Measurements from ENCODE around the gene PCDHGB5.
A peak's percentile ranks its signal among the peaks of the same experiment; 100 is the strongest.
"Not testable (repeated sequence)": the region's sequence is repeated elsewhere in the genome, so short reads cannot be mapped to it uniquely, and the experiment has no call there.

The PCDHGB5 gene

GRCh38 chr5:141409598-141410306 lies 12.0 kb downstream of the PCDHGB5 start:
- no peak for FAIRE-seq

GRCh38 chr5:141411575-141411974 lies 13.8 kb downstream of the PCDHGB5 start:
- DNase-seq (ENCODE audit: insufficient read length, low spot score) (no peak), FAIRE-seq (no peak)

More at GRCh38 chr5:141409598-141410306, 12.0 kb downstream of the PCDHGB5 start:
- DNase-seq (ENCODE audit: insufficient read length, low spot score): no peak

GRCh38 chr5:141412854-141413539 lies 15.2 kb downstream of the PCDHGB5 start, which contains the start of gene PCDHGA10:
Gene PCDHGA10 (plus strand): TSS chr5:141412987. CDS start chr5:141413176, 189 bp downstream.
- DNase-seq (ENCODE audit: insufficient read length, low spot score) (peak; percentile 48), FAIRE-seq (no peak)

DNA sequence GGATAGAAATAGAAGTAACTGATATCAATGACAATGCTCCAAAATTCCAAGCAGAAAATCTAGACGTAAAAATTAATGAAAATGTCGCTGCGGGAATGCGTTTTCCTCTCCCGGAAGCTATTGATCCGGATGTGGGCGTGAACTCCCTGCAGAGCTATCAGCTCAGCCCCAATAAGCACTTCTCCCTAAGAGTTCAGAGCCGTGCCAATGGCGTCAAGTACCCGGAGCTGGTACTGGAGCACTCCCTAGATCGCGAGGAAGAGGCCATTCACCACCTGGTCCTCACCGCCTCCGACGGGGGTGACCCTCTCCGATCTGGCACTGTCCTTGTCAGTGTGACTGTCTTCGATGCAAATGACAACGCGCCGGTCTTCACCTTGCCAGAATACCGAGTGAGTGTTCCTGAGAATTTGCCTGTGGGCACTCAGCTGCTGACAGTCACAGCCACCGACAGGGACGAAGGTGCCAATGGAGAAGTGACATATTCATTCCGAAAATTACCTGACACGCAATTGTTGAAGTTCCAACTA lies 15.9 kb downstream of the PCDHGB5 start:
- DNase-seq (ENCODE audit: insufficient read length, low spot score): no peak
- FAIRE-seq: no peak

- DNase-seq (ENCODE audit: insufficient read length, low spot score); FAIRE-seq: not testable (repeated sequence)
Measured at GRCh38 chr5:141414548-141415274, 17.0 kb downstream of the PCDHGB5 start.

DNA sequence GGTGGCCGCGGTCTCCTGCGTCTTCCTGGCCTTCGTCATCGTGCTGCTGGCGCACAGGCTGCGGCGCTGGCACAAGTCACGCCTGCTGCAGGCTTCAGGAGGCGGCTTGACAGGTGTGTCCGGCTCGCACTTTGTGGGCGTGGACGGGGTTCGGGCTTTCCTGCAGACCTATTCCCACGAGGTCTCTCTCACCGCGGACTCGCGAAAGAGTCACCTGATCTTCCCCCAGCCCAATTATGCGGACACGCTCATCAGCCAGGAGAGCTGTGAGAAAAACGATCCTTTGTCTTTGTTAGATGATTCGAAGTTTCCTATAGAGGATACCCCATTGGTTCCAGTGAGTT lies 17.5 kb downstream of the PCDHGB5 start:
- DNase-seq (ENCODE audit: insufficient read length, low spot score); FAIRE-seq: not testable (repeated sequence)

- not testable (repeated sequence) for DNase-seq (ENCODE audit: insufficient read length, low spot score)
Measured at GRCh38 chr5:141417494-141418172, 19.9 kb downstream of the PCDHGB5 start, which contains the start of gene PCDHGB7. Gene PCDHGB7 (plus strand): TSS chr5:141417677. CDS start chr5:141417860, 183 bp downstream.

DNA sequence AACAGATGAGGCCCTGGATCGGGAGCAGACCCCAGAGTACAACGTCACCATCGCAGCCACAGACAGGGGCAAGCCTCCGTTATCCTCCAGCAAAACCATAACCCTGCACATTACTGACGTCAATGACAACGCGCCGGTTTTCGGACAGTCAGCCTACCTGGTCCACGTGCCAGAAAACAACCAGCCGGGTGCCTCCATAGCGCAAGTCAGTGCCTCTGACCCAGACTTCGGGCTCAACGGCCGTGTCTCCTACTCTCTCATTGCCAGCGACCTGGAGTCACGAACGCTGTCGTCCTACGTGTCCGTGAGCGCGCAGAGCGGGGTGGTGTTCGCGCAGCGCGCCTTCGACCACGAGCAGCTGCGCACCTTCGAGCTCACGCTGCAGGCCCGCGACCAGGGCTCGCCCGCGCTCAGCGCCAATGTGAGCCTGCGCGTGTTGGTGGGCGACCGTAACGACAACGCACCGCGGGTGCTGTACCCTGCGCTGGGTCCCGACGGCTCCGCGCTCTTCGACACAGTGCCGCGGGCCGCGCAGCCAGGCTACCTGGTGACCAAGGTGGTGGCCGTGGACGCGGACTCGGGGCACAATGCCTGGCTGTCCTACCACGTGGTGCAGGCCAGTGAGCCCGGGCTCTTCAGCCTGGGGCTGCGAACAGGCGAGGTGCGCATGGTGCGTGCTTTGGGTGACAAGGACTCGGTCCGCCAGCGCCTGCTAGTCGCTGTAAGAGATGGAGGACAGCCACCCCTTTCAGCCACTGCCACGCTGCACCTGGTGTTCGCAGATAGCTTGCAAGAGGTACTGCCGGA lies 21.5 kb downstream of the PCDHGB5 start:
- DNase-seq (ENCODE audit: insufficient read length, low spot score) (no peak), FAIRE-seq (no peak)

More at GRCh38 chr5:141417494-141418172, 19.9 kb downstream of the PCDHGB5 start, which contains the start of gene PCDHGB7:
- not testable (repeated sequence) for FAIRE-seq

- no peak for FAIRE-seq
- no peak for DNase-seq (ENCODE audit: insufficient read length, low spot score)
Measured at GRCh38 chr5:141420855-141421488, 23.2 kb downstream of the PCDHGB5 start, which contains the start of gene PCDHGA11. Gene PCDHGA11 (plus strand): TSS chr5:141421051. CDS start chr5:141421228, 177 bp downstream.

DNA sequence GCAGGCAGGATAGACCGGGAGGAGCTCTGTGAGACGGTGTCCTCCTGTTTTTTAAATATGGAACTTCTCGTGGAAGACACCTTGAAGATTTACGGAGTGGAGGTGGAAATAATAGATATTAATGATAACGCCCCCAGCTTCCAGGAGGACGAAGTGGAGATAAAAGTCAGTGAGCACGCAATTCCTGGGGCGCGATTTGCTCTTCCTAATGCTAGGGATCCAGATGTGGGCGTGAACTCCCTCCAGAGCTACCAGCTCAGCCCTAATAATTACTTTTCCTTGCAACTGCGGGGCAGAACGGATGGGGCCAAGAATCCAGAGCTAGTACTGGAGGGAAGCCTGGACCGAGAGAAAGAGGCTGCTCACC lies 23.7 kb downstream of the PCDHGB5 start:
- DNase-seq (ENCODE audit: insufficient read length, low spot score): no peak
- FAIRE-seq: no peak

DNA sequence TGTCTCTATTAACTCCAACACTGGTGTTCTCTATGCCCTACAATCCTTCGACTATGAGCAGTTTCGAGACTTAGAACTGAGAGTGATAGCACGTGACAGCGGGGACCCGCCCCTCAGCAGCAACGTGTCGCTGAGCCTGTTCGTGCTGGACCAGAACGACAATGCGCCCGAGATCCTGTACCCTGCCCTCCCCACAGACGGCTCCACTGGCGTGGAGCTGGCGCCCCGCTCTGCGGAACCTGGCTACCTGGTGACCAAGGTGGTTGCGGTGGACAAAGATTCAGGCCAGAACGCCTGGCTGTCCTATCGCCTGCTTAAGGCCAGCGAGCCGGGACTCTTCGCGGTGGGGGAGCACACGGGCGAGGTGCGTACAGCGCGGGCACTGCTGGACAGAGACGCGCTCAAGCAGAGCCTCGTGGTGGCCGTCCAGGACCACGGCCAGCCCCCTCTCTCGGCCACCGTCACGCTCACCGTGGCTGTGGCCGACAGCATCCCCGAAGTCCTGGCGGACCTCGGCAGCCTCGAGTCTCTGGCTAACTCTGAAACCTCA lies 25.1 kb downstream of the PCDHGB5 start:
- FAIRE-seq: no peak
- DNase-seq (ENCODE audit: insufficient read length, low spot score): no peak

- no peak for FAIRE-seq
- no peak for DNase-seq (ENCODE audit: insufficient read length, low spot score)
Measured at GRCh38 chr5:141427783-141428426, 30.2 kb downstream of the PCDHGB5 start.

DNA sequence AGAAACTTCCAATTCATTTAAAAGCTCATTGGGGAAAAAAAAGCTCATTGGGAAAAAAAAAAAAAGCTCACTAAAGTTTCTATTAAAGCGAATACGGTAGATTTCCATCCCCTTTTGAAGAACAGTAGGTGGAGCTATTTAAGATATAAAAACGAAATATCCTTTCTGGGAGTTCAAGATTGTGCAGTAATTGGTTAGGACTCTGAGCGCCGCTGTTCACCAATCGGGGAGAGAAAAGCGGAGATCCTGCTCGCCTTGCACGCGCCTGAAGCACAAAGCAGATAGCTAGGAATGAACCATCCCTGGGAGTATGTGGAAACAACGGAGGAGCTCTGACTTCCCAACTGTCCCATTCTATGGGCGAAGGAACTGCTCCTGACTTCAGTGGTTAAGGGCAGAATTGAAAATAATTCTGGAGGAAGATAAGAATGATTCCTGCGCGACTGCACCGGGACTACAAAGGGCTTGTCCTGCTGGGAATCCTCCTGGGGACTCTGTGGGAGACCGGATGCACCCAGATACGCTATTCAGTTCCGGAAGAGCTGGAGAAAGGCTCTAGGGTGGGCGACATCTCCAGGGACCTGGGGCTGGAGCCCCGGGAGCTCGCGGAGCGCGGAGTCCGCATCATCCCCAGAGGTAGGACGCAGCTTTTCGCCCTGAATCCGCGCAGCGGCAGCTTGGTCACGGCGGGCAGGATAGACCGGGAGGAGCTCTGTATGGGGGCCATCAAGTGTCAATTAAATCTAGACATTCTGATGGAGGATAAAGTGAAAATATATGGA lies 32.8 kb downstream of the PCDHGB5 start, which contains the start of gene PCDHGA12:
TSS of gene PCDHGA12 (plus strand) at position 176 of the 782 bp plus-strand sequence. CDS start at position 429, 253 bp downstream.
- FAIRE-seq (no peak), DNase-seq (ENCODE audit: insufficient read length, low spot score) (no peak)

DNA sequence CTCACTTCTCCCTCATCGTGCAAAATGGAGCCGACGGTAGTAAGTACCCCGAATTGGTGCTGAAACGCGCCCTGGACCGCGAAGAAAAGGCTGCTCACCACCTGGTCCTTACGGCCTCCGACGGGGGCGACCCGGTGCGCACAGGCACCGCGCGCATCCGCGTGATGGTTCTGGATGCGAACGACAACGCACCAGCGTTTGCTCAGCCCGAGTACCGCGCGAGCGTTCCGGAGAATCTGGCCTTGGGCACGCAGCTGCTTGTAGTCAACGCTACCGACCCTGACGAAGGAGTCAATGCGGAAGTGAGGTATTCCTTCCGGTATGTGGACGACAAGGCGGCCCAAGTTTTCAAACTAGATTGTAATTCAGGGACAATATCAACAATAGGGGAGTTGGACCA lies 33.5 kb downstream of the PCDHGB5 start:
- DNase-seq (ENCODE audit: insufficient read length, low spot score) (no peak), FAIRE-seq (no peak)

- FAIRE-seq; DNase-seq (ENCODE audit: insufficient read length, low spot score): not testable (repeated sequence)
Measured at GRCh38 chr5:141432308-141432707, 34.6 kb downstream of the PCDHGB5 start.

DNA sequence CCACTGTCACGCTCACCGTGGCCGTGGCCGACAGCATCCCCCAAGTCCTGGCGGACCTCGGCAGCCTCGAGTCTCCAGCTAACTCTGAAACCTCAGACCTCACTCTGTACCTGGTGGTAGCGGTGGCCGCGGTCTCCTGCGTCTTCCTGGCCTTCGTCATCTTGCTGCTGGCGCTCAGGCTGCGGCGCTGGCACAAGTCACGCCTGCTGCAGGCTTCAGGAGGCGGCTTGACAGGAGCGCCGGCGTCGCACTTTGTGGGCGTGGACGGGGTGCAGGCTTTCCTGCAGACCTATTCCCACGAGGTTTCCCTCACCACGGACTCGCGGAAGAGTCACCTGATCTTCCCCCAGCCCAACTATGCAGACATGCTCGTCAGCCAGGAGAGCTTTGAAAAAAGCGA lies 35.0 kb downstream of the PCDHGB5 start:
- FAIRE-seq; DNase-seq (ENCODE audit: insufficient read length, low spot score): not testable (repeated sequence)

DNA sequence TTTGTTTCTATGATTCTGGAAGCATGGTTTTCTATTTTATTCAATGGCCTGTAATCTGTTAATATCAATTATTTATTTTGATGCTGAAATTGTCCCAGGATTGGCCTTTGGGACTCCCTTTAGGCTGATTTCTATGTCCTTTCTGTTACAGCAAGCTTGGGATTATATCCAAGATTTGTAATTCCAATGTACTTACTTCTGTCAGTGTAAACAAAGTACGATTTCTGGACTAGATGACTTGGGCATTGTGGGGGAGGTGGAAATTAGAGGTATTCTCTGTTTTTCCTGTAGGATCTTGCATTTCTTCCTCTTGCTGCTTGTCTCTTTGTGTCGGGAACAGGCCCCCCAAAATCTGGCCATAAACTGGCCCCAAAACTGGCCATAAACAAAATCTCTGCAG lies 36.3 kb downstream of the PCDHGB5 start:
- DNase-seq (ENCODE audit: insufficient read length, low spot score) (no peak), FAIRE-seq (no peak)
